A549 (cell line): ENCODE data around the gene HLA-C. TPM values are rescaled to one million over a fixed set of nuclear protein-coding genes. Genes with fewer than 3 reads are reported as not detected.

Experiments
- ATAC-seq, 2 experiments: fragments of 200-7000 bp in 1 of 2; fragments of >200 bp in 1 of 2; cut with Nextera tagmentation in 1 of 2; cut with Tn5 transposase in 1 of 2; 3 replicates each; pipeline versions ENCODE4 v1.8.0 to v1.9.1; 2018 to 2020; ENCODE audit warnings: mild to moderate bottlenecking in 1 of 2, moderate library complexity in 1 of 2
- CTCF ChIA-PET: fragments of 300-600 bp; sonication (Branson Sonifier 250); formaldehyde crosslinking; extraction: SDS; loops from one replicate; lab custom pipeline; 2021; ENCODE audit warnings: antibody characterized with exemption, inconsistent platforms; lab: Yijun Ruan, JAX
- POLR2A ChIA-PET: fragments of 350-600 bp; formaldehyde crosslinking; extraction: SDS; loops from one replicate; lab custom pipeline; 2021; ENCODE audit warnings: antibody characterized with exemption, inconsistent platforms; lab: Yijun Ruan, JAX
- DNase-seq, 2 experiments: peaks; one replicate each; pipeline versions ENCODE4 v3.0.0 to v3.0.0-alpha.2; 2011 to 2016; ENCODE audit warnings: low read depth in 1 of 2, low spot score in 1 of 2
- FAIRE-seq: peaks from 2 replicates; lab custom pipeline; 2011; peaks lifted over from hg19 to GRCh38; lab: Jason Lieb, UNC
- H3K27ac ChIP-seq, 2 experiments: fragments of >200 bp; sonication (Bioruptor Twin); formaldehyde crosslinking; 3 replicates each; pipeline ENCODE4 v1.5.1; 2016 to 2017
- H3K4me1 ChIP-seq: fragments of >200 bp; sonication (Bioruptor Twin); formaldehyde crosslinking; 3 replicates; pipeline ENCODE4 v1.6.1; 2016
- H3K4me2 ChIP-seq: fragments of >200 bp; sonication (Bioruptor Twin); formaldehyde crosslinking; 3 replicates; pipeline ENCODE4 v1.6.1; 2016
- H3K4me3 ChIP-seq: fragments of >200 bp; sonication (Bioruptor Twin); formaldehyde crosslinking; 3 replicates; pipeline ENCODE4 v1.5.1; 2016
- H3K9me3 ChIP-seq: fragments of >200 bp; sonication (Bioruptor Twin); formaldehyde crosslinking; 3 replicates; pipeline ENCODE4 v1.6.1; 2016
- BHLHE40 ChIP-seq: IDR thresholded peaks from 2 replicates; pipeline ENCODE4 v1.6.1; 2012; ENCODE audit warnings: low read depth, low read length, inconsistent platforms
- EHMT2 ChIP-seq: fragments of 200-600 bp; sonication (generic); IDR thresholded peaks from 2 replicates; pipeline ENCODE4 v1.6.1; 2016; ENCODE audit warnings: antibody characterized with exemption, low read depth, mild to moderate bottlenecking, moderate library complexity
- ESRRA ChIP-seq: fragments of 150-350 bp; IDR thresholded peaks from 2 replicates; pipeline ENCODE4 v1.6.1; 2014; ENCODE audit warnings: mild to moderate bottlenecking, low read length, borderline replicate concordance
- HEYL ChIP-seq: fragments of 250-450 bp; sonication (Bioruptor Pico); IDR thresholded peaks from 2 replicates; pipeline ENCODE4 v1.8.0; 2021; ENCODE audit warnings: mild to moderate bottlenecking, moderate library complexity
- HOXB13 ChIP-seq: fragments of 250-450 bp; sonication (Bioruptor Pico); IDR thresholded peaks from 2 replicates; pipeline ENCODE4 v1.5.0; 2020; ENCODE audit warnings: low read depth, mild to moderate bottlenecking, moderate library complexity
- HOXB5 ChIP-seq: fragments of 250-450 bp; sonication (Bioruptor Pico); IDR thresholded peaks from 2 replicates; pipeline ENCODE4 v1.5.0; 2020; ENCODE audit warnings: mild to moderate bottlenecking, moderate library complexity
- JUN ChIP-seq, 2 experiments: fragments of >200 bp; sonication (Bioruptor Twin); formaldehyde crosslinking; IDR thresholded peaks; 2 replicates in 1 of 2; 3 replicates in 1 of 2; pipeline ENCODE4 v1.6.1; 2016 to 2017
- KDM5A ChIP-seq: fragments of 200-600 bp; sonication (generic); IDR thresholded peaks from 2 replicates; pipeline ENCODE4 v1.6.1; 2016; ENCODE audit warnings: antibody characterized with exemption, mild to moderate bottlenecking
- MAFK ChIP-seq: fragments of 450-650 bp; IDR thresholded peaks from 2 replicates; pipeline ENCODE4 v1.6.1; 2014; ENCODE audit not compliant: partially characterized antibody
- NFE2L2 ChIP-seq: fragments of 150-350 bp; conservative IDR thresholded peaks from 2 replicates; pipeline ENCODE4 v1.6.1; 2014; ENCODE audit warnings: low read length
- NPAS2 ChIP-seq: fragments of 250-450 bp; sonication (Bioruptor Pico); IDR thresholded peaks from 2 replicates; pipeline ENCODE4 v1.8.0; 2022; ENCODE audit warnings: mild to moderate bottlenecking, moderate library complexity, borderline replicate concordance
- PHF8 ChIP-seq: fragments of 200-600 bp; sonication (generic); IDR thresholded peaks from 2 replicates; pipeline ENCODE4 v1.6.1; 2016; ENCODE audit warnings: low read depth, mild to moderate bottlenecking, antibody characterized with exemption, moderate library complexity, borderline replicate concordance
- RARB ChIP-seq: fragments of 250-450 bp; sonication (Bioruptor Pico); IDR thresholded peaks from 2 replicates; pipeline ENCODE4 v1.8.0; 2021; ENCODE audit warnings: mild to moderate bottlenecking, moderate library complexity
- RFX5 ChIP-seq: fragments of 450-650 bp; IDR thresholded peaks from 2 replicates; pipeline ENCODE4 v1.7.1; 2014; ENCODE audit warnings: antibody characterized with exemption, mild to moderate bottlenecking, moderate library complexity
- SMC3 ChIP-seq: fragments of >200 bp; sonication (Bioruptor Twin); formaldehyde crosslinking; IDR thresholded peaks from 3 replicates; pipeline ENCODE4 v1.6.1; 2018; ENCODE audit warnings: inconsistent platforms
- SREBF2 ChIP-seq: fragments of 450-650 bp; IDR thresholded peaks from 2 replicates; pipeline ENCODE4 v1.6.1; 2014; ENCODE audit warnings: mild to moderate bottlenecking, moderate library complexity
- ZNF302 ChIP-seq: fragments of 250-450 bp; sonication (Bioruptor Pico); IDR thresholded peaks from 2 replicates; pipeline ENCODE4 v1.9.0; 2021; ENCODE audit warnings: inconsistent platforms, mild to moderate bottlenecking, moderate library complexity
- WGBS: methylation state at CpG from one replicate; pipeline ENCODE4 v1.1.6; 2017; ENCODE audit errors: missing lambda C conversion rate; 5-methylcytosine and 5-hydroxymethylcytosine counted together
- polyA minus RNA-seq: library from RNA; depleted of rRNA, polyadenylated mRNA; stranded (reverse); fragments of >200 nt; gene quantifications from 2 replicates; pipeline ENCODE4 v1.2.3, GENCODE V29; 2011; rRNA and poly(A)+ RNA removed
- polyA plus RNA-seq, 4 experiments: library from polyadenylated mRNA; depleted of rRNA in 3 of 4; stranded (reverse); fragments of >200 nt; fragmentation: RNase III in 1 of 4; extraction: RNeasy Plus Mini Kit Qiagen cat#74134 plus additional on column Dnase treatment in 1 of 4; gene quantifications; 2 replicates in 3 of 4; 3 replicates in 1 of 4; pipeline ENCODE4 v1.2.3, GENCODE V29; 2011 to 2017
- TF ChIP-seq, protein P1 (sequence below): IDR thresholded peaks from 2 replicates; pipeline ENCODE4 v1.6.1; 2012
- TF ChIP-seq, protein P2 (sequence below): fragments of >200 bp; sonication (Bioruptor Twin); formaldehyde crosslinking; IDR thresholded peaks from 2 replicates; pipeline ENCODE4 v1.6.1; 2016
- TF ChIP-seq, protein P3 (sequence below): fragments of >200 bp; sonication (Bioruptor Twin); formaldehyde crosslinking; IDR thresholded peaks from 3 replicates; pipeline ENCODE4 v1.6.1; 2016

Gene HLA-C
- polyA plus RNA-seq (2011; rRNA removed) (22.6 and 36.3 TPM in 2 replicates), polyA plus RNA-seq (2017; fragmentation: RNase III; extraction: RNeasy Plus Mini Kit Qiagen cat#74134 plus additional on column Dnase treatment) (35.7 to 42.1 TPM (median 40.9 TPM) in 3 replicates), polyA minus RNA-seq (16.8 and 21.7 TPM in 2 replicates)
- polyA plus RNA-seq (2012; cell fraction: cytosol; rRNA removed): 35.2 and 43.6 TPM in 2 replicates
- 67.0 and 90.4 TPM in 2 replicates for polyA plus RNA-seq (2012; cell fraction: nucleus; rRNA removed)

DNA sequence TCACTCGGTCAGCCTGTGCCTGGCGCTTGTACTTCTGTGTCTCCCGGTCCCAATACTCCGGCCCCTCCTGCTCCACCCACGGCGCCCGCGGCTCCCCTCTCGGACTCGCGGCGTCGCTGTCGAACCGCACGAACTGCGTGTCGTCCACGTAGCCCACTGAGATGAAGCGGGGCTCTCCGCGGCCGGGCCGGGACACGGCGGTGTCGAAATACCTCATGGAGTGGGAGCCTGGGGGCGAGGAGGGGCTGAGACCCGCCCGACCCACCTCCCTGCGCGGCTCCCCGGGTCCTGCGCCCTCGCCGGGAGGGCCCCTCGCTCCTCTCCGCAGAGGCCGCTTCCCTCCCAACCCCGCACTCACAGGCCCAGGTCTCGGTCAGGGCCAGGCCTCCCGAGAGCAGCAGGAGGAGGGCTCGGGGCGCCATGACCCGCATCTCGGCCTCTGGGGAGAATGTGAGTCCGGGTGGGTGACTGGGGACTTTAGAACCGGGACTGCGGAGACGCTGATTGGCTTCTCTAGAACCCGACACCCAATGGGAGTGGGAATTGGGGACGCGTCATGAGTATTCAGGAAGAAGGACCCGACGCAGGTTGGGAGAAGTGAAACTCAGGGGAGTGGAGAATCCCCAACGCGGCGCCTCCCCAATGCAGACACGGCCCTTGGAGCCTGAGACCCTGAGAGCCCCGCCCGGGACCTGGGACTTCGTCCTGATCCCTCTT is at the start of gene HLA-C:
Gene HLA-C, minus strand, starts transcription at position 452 of the 717 bp plus-strand sequence. Its CDS starts 21 bp downstream, at position 431.
- FAIRE-seq: no peak
- ChIA-PET CTCF (no interaction called here), POLR2A (no interaction called here)
- ATAC-seq: peak; percentile 98 to 99
- H3K4me3 ChIP-seq: peak within 1 kb of the TSS; percentile 50
- TF ChIP-seq HEYL (CRISPR knock-in tag) (no peak), RFX5 (peak; percentile 98)
- peak within 1 kb of the TSS; percentile 82 for H3K4me2 ChIP-seq
- H3K4me1 ChIP-seq: 0 out of 3 replicates have a peak, but pooled peaks cover 3% of the 10 kb centered on the region
- WGBS: 0% methylated on average over 16 of the region's 62 CpGs
- peak; percentile 86 to 89 for DNase-seq
- no peaks in the 10 kb centered on the region for H3K9me3 ChIP-seq
- H3K27ac ChIP-seq: peak within 1 kb of the TSS; percentile 52 to 79; a peak in 5 of 6 replicates

DNA sequence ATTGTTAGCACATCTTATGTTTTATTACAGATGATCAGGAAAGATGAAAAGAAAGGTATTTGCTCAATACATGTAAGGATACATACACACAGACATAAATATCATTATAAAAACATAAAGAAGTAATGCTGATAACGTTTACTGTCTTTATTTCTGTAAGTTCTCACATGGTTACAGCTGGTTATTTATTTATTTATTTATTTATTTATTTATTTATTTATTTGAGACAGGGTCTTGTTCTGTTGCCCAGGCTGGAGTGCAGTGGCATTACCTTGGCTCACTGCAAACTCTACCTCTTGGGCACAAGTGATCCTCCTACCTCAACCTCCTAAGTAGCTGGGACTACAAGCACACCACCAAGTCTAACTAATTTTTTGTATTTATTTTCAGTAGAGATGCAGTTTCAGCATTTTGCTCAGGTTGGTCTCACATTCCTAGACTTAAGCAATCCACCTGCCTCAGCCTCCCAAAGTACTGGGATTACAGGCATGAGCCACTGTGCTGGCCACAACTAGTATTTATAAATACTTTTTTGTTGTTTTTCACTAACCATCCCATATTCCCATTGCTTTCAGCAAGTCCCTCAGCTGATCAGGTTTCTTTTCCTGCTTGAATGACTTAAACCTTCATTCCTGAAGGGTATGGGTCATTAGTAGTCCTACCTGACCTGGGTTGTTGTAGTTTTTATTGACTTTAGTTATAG is 49.3 kb upstream of the HLA-C start:
- no peak for FAIRE-seq
- ChIA-PET CTCF (no interaction called here), POLR2A (no interaction called here)
- Histone ChIP-seq H3K27ac (no peak overlapping the region), H3K4me2 (no peak overlapping the region)
- DNase-seq: no peak
- ATAC-seq: no peak
- TF ChIP-seq RARB (no peak), PHF8 (no peak), HEYL (CRISPR knock-in tag) (no peak), NPAS2 (CRISPR knock-in tag) (no peak), MAFK (no peak), EHMT2 (no peak), KDM5A (no peak), HOXB13 (CRISPR knock-in tag) (no peak), JUN (IDR thresholded peaks at IDR 0.05) (no peak), SREBF2 (no peak), HOXB5 (CRISPR knock-in tag) (no peak), ZNF302 (CRISPR knock-in tag) (no peak)
- TF ChIP-seq, protein P1, sequence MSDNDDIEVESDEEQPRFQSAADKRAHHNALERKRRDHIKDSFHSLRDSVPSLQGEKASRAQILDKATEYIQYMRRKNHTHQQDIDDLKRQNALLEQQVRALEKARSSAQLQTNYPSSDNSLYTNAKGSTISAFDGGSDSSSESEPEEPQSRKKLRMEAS: no peak
- TF ChIP-seq, all 56 proteins: peak for 0
- Histone ChIP-seq H3K9me3 (no peaks in the 10 kb centered on the region), H3K4me3 (no peak overlapping the region), H3K4me1 (no peaks in the 10 kb centered on the region)
- WGBS: 0% methylated on average over 1 of the region's 1 CpG

DNA sequence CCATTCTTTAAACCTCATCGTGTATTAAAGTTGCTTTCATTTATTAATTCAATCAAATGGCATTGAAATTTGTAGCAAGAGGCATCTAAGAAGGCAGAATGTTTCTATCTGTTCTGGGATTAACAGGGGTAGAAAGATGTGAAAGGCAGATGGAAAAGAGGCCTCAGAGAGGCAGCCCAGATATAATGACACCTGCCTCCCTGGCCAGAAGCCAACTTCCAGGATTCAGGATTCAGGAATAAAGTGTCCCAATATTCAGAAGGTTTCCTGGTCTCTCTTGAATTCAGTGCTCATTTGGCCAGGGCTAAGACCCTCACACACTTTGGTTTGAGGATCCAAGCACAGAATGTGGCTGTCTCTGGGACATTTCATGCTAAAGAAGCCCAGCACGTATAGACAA is 45.1 kb upstream of the HLA-C start:
- FAIRE-seq (no peak), DNase-seq (no peak), ATAC-seq (no peak)
- Histone ChIP-seq H3K4me2 (no peak overlapping the region), H3K4me1 (no peaks in the 10 kb centered on the region), H3K4me3 (no peak overlapping the region), H3K27ac (no peak overlapping the region), H3K9me3 (no peaks in the 10 kb centered on the region)
- POLR2A ChIA-PET: no interaction called here
- CTCF ChIA-PET: no interaction called here
- TF ChIP-seq, protein P1: no peak
- TF ChIP-seq, protein P2, sequence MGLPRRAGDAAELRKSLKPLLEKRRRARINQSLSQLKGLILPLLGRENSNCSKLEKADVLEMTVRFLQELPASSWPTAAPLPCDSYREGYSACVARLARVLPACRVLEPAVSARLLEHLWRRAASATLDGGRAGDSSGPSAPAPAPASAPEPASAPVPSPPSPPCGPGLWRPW: no peak
- no peak for TF ChIP-seq HOXB5 (CRISPR knock-in tag)
- no peak for TF ChIP-seq SMC3
- no peak for TF ChIP-seq HEYL (CRISPR knock-in tag)
- TF ChIP-seq KDM5A: no peak
- no peak for TF ChIP-seq MAFK
- TF ChIP-seq BHLHE40: no peak
- no peak for TF ChIP-seq ESRRA
- no peak for TF ChIP-seq NFE2L2
- TF ChIP-seq, protein P3, sequence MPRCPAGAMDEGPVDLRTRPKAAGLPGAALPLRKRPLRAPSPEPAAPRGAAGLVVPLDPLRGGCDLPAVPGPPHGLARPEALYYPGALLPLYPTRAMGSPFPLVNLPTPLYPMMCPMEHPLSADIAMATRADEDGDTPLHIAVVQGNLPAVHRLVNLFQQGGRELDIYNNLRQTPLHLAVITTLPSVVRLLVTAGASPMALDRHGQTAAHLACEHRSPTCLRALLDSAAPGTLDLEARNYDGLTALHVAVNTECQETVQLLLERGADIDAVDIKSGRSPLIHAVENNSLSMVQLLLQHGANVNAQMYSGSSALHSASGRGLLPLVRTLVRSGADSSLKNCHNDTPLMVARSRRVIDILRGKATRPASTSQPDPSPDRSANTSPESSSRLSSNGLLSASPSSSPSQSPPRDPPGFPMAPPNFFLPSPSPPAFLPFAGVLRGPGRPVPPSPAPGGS: no peak
- WGBS: 17% methylated on average over 1 of the region's 2 CpGs
